GM21360 (cell line): Measurements from ENCODE around the gene STK32B.

ENCODE experiments used
- ATAC-seq: cut with Tn5 transposase; IDR thresholded peaks from one replicate; pipeline ENCODE4 v1.9.1; 2021; ENCODE audit warnings: mild to moderate bottlenecking, moderate library complexity; ENCODE audit not compliant: unreplicated experiment

STK32B gene

DNA sequence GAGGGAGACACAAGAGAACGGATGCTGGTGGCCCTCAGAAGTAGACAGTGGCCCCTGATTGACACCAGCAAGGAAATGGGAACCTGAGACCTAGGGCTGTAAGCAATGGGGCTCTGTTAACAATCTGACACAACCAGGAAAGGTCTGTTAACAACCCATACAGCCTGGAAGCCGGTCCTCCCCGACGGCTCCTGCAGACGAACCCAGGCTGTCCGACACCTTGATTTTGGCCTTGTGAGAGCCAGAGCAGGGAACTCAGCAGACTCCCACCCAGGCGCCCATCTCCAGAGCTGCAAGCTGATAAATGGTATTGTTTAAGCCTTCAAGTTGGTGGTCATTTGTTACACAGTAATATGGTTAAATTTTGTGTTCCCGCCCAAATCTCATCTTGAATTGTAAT, 21.8 kb upstream of the STK32B start:
- ATAC-seq, result no peak

DNA sequence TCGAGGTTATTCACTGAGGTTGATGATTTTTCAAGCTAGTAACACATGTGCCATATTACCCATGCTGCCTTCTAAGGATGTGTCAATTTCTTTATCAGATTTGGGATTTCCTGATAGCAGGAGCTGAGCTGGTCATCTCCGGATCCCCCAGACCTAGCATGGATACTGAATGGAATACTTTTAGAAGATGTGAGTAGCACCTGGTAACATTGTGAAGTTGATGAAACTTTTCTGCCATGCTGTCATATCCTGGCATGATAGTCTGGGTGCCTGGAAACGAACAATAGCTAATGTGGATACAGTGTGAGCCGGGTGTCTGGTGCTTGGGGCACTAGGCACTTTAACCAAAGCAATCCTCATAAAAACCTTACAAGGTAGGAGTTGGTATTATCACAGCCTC, 21.1 kb upstream of the STK32B start:
- ATAC-seq, result no peak

DNA sequence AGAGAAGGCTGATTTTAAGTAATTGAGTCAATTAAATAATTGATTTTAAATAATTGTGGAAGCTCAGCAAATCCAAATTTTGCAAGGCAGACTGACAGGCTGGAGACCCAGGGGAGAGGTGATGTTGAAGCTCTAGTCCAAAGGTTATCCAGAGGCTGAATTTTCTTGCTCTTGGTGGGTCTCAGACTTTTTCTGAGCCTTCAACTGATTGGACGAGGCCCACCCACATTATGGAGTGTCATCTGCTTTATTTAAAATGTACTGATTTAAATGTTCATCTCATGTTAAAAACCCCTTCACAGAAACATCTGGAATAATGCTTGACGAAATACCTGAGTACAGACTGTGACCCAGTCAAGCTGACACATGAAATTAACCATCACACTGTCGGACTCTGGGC, 20.4 kb upstream of the STK32B start:
- no peak for ATAC-seq

DNA sequence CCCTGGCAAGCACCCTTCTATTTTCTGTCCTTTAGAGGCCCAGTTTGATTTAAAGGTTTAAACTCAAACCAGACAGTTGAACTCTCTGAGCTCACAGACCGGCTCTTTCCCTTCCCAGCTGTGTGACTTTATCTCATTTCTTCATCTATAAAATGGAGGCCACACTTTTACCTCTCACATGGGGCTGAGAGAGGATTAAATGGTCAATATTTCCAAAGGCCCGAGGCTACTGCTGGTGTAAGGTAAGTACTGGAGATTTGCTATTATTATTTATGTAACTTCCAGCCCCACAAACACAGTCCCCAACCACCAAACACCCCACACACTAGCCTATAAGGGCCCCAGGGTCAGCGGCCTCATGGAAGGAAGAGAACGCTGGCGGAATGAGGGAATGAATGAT, 18.5 kb upstream of the STK32B start:
- ATAC-seq, result no peak

DNA sequence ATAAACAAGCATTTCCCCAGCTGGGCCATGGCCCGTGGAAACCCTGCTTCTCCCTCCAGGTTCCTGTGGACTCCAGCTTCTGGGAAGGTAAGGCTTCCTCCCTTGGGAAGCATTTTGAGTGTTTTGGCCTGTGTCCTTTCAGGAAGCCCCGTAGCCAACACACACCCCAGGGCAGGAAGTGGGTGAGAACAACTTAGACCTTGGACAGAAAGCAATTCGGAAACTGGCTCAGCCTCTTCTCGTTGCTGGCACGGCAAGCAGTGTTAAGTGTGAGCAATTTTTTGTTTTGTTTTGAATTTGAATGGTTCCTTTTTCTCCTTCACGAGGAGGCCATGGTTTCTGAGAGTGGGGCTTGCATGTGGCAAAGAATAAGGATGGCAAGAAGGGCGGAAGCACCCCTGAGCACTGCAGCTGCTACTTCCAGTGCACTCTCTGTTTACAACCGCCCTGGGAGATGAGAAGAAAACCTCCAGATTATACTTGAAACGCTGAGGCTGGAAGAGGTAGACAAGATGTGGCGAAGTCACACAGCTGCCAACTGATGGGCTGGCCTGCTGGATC, 17.9 kb upstream of the STK32B start:
- ATAC-seq, result no peak

DNA sequence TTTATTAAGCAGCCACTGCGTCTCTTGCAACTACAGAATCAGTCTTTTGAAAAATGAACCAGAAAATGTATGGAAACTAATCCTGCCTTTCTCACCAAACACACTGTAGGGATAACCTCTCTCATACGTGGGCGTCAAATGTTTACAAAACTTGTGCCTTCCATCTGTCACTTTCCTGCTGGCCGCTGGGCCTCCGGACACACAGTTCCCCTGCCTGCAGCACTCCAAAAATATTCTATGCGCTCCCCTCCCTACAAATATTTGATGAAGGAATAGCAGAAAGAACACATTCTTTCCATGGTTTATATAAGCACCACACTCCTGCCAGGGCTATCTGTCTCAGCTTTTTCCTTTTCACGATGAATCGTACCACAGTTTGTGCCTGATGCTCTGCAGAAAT, 17.1 kb upstream of the STK32B start:
- ATAC-seq, result no peak

DNA sequence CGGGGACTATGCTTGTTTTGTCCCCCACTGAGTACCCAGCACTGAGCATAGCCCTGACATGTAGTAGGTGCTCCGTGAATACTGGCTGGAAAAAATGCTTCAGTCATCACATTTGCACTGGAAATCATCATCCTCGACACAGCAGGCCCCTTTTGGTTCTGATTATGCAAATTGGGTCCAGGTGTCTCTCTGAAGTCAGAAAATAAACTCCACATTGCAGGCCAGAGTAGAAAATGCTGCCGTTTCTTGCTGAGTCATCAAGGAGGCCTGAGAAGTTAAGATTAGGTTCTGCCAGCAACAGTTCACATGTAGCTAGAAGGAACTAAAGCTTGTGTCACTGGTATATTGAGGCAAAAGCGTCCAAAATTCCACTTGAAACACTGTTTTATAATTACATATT, 15.0 kb upstream of the STK32B start:
- no peak for ATAC-seq

DNA sequence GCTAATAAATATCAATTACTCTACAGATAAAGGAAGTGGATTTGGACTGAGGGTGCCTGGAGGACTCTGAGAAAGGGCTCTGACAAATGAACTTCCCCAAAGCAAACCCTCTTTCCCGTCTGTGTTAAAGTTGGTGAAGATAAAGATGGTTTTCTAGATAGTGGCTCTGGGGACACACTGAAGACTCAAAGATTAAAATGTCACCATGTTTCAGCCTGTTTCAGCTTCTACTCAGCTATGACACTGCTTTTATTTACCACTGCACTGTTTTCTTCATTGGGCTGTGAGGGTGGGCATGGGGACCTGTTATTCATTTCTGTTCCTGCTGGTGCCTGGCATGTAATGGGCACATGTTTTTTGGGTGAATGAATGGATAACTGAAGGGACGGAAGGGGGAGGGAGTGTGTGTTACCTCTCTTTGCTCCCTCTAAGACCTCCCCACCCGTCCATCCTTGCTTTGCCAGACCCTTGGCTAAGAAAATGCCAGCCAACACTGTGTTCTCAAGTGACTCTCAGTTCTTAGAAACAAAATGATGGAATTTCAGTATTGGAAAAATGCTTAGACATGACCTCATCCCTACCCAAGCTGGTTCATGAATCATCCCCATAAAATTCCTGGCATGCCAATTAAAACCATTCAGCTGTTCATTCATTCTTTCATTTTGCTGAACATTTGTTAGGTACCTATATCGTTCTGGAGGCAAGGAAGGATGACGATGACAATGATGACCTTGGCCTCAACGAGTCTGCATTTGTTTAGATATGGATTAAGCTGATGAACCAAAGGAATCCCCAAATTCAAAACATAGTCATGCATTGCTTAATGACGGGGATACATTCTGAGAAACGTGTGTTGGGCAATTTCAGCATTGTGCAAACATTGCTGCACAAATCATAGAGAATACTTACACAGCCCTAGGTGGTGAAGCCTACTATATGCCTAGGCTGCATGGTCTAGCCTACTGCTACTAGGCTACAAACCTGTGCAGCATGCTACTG, 13.4 kb upstream of the STK32B start:
- no peak for ATAC-seq

DNA sequence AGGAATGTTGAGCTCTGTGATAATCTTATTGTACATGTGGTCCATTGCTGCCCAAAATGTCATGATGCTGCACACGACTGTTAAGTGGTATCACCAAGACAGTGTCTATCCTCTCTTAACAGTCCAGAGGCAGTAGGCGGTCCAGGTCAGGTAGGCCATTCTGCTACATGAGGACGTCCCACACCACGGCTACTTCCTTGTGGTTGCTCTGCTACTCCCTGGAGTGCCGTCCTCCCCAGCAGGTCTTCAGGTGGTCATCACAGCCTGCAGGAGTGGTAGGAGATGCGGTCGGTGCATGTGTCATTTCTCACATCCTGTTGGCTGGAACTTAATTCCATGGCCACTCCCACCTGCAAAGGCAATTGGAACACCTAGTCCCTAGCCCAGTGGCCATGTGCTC, 11.5 kb upstream of the STK32B start:
- no peak for ATAC-seq

DNA sequence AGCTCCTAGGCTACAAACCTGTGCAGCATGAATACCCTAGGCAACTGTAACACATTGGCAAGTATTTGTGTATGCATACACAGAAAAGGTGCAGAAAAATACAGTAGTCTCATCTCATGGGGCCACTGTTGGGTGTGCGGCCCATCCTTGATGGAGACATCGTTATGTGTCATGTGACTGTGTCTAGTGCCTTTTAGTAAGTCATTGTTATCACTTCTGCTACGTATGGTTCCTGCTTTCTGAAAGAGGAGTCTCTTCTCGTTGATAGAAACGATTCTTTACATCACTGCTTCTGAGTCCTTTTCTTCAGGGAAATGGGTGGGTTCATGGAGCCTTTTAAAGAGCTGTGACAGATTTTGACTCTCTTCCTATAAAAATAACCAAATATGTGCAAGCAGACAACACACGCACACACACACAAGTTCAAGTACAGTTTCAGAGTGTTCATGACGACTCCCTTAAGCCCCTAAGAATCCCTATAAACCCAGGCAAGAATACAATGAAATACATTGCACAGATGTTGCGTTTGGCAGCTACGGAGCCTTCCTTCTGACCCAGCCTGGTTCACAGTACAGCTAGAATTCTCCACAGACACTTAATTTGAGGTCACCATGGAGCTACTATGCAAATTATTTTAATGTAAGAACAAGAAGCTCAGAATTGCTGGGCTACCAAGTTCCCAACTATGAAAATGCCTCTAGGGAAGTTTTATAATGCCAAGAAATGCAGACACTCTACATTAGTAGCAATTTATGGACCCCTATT, 10.2 kb upstream of the STK32B start:
- no peak for ATAC-seq

DNA sequence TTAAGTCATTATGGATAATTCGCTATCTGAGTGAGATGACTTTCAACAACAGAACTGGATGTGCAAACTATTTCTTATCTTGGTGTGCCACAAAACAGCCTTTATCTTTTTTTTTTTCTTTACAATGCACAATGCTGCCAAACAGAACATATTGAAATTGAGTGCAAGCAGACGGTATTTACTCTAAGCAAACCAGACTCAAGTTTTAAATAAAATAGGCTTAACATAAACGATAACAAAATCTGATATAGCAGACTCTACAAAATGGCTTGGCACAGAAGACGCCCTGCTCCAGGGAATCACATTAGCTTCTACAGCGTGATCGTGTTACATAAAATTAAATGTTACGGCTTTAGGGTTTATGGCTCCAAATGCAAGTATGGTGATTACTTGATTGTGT, 9.6 kb upstream of the STK32B start:
- no peak for ATAC-seq

DNA sequence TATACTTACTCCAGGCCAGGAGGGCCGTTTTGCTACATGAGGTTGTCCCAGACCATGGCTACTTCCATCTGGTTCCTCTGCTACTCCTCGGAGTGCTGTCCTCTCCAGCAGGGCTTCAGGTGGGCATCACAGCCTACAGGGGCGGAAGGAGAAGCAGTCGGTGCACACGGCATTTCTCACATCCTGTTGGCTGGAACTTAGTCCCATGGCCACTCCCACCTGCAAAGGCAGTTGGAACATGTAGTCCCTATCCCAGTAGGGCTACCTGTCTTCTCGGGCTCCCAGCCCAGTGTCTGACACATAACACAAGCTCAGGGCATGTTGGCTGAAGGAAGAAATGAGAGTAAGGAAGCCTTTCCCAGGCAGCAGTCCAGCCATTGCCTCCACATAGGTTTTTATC, 7.7 kb upstream of the STK32B start:
- ATAC-seq, result no peak

DNA sequence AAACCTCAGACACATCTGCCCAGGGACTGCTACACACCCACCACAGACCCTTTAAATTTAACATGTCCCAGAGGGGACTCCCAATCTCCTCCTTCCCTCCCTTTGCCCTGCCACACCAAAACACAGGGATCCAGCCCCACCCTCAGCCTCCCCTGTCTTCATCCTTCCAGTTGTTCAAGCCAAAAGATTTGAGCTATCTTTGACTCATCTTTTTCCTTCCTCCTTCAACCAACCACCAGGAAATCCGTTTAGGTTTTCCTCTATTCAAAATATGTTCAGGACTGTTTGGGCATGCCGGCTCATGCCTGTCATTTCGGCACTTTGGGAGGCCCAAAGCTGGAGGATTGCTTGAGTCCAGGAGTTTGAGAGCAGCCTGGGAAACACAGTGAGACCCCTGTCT, 6.9 kb upstream of the STK32B start:
- no peak for ATAC-seq

DNA sequence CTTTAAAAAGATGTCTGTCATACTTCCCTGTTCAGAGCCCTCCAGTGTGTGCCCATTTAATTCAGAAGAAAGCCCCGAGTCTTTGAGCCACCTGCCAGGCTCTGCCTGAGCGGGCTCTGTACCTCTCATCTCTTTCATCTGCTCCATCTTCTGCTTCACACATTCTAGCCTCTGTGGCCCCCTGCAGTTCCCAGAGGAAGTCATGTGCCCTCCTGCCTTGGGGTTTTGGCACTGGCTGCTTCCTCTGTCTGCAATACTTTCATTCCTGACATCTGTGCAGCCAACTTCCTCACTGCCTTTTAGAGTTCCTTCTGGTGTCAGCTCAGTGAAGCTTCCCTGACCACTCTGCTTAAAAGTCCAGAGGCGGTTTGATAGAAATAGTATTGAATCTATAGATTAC, 6.2 kb upstream of the STK32B start:
- no peak for ATAC-seq

DNA sequence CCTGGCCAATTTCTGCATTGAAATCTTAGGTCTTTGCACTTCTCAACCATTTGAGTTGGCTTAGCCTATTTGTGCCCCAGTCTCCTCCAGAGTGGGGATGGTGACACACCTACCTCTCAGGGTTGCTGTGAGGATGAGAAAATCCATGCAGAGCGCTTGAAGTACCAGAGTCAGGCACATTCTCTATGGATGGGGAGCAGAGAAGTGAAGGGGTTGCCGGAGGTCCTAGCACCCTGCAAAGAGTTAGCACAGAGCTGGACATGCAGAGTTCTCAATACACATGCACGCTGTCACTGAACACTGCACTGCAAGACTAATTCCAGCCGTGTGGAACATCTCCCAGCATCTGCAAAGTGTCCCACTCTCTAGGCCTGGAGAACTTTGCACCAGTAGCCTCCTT, 2.6 kb upstream of the STK32B start:
- no peak for ATAC-seq

DNA sequence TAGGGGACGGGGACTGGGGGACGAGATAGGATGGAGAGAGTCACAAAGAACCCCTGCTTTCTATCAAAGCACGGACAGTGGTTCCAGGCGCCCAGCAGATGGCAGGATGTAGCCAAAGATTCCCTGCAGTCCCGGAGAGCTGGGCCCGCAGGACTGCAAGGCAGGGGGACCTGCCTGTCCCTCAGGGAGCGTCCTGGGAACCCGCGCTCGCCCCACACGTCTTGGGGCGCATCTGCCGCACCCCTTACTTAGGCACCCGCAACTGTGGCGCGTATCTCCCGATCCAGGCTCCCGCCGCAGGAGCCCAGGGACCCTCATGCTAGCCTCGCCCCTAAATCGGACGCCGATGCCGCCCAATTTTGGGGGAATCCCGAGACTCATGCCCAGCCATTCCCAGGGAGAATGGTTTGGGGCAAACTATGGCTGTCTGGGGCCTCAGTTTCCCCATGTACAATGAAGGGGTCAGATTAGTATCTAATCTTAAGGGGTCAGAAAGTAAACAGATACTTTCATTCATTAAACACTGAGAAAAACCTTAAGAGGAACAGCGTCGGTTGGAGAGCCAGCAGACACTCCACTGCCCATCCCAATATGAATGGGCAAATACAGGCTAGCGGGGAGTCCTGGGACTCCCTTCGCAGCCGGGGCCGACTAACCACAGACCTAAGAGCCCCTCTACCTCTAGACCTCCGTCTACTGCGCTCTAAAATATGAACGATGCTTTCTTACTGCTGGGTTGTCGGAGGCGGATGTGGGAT, 581 bp upstream of the STK32B start:
- no peak for ATAC-seq

DNA sequence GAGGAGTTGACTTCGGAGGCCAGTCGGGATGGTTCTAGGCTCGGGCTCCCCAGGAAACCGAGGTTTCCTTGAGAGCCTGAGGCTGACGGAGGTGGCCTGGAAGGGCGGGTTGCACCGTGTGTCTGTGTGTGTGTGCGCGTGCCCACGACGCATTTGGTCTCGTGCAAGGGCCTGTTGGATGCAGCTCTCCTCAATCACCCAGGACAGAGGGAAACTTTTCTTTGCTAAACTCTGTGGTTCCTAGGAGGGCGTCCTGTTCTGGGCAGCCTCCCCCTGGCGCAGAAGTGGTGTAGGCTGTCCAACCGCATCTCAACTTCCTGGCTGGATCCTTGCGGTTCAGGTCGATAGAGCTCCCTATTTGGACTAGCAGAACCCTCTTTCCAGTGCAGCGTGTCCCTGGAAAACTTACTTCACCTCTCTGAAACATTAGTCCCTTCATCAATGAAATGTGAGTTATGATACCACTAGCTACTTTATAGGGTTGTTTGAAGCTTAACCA, 973 bp downstream of the STK32B start:
- ATAC-seq, result no peak

DNA sequence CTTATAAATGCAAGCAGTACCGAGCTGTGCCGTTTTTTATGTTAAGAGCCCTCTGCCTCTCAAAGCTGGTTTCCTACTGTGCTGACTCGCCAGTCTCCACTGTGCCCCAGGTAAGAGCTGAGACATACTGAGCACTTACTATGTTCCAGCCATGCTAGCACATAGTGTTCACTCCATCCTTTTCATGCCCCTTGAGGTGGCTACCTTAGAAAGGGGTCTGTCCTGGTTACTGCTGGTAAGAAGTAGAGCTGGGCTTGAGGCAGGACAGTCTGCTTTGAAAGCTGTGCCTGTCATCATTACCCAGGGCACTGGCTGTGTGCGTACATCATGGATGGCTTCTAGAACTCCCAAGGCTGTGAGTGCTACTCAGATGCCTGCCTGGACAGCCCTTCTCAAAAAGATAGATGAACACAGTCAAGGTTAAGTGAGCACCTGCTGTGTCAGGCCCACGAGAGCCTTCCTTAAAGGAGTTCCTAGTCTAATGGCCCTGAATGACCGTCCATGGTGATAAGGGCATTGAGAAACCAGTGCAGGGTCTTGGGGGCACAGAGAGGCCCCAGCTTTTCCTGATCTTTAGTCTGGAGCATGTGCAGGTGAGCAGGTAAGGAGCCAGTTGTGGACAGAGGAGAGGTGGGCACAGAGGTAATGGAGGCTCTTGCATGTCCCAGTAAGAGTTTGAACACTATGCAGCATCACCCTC, 1.6 kb downstream of the STK32B start:
- no peak for ATAC-seq

DNA sequence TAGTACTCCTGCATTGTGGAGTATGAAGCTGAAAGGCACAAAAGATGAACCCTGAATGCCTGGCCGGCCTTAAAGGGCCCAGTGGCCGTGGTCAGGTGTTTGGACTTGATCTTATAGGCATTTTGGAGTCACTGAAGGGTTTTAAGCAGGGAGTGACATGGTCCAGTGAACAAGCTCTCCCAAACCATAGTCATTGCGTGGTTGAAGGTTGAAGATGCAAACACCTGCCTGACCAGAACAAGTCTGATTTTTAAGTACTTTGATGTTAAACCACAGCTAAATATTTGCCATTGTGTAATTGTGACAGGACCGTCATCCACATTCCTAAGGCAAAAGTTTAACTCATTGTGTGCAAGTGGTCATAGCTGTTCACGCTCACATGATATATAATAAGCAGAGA, 3.3 kb downstream of the STK32B start:
- no peak for ATAC-seq

DNA sequence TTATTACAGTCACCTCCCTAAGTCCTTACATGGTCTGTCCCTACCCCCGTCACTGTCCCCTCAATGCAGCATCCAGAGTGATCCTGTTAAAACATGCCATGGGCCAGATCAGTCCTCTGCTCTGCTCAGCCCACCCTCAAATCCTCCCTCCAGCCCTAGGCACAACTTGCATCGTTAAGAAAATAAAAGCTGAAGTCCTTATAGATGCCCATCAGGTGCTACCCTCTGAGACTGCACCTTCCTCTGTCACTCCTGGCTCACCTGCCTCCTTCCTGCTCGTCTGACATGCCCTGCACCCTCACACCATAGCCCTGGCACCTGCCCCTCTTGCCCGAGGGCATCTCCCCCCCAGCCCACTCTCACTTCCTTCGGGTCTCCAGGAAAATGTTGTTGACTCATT, 4.1 kb downstream of the STK32B start:
- ATAC-seq, result no peak
